HG02970 (cell line): ENCODE results near the gene TRIM67.
"Not testable (repeated sequence)": the region's sequence is repeated elsewhere in the genome, so short reads cannot be mapped to it uniquely, and the experiment has no call there.

Source experiments
- ATAC-seq: cut with Tn5 transposase; IDR thresholded peaks from one replicate; pipeline ENCODE4 v1.9.1; 2021; ENCODE audit warnings: mild to moderate bottlenecking, moderate library complexity, moderate number of reproducible peaks; ENCODE audit not compliant: unreplicated experiment, low FRiP score

The TRIM67 gene

GRCh38 chr1:231201979-231202633 lies 40.2 kb downstream of the TRIM67 start:
- ATAC-seq: no peak

DNA sequence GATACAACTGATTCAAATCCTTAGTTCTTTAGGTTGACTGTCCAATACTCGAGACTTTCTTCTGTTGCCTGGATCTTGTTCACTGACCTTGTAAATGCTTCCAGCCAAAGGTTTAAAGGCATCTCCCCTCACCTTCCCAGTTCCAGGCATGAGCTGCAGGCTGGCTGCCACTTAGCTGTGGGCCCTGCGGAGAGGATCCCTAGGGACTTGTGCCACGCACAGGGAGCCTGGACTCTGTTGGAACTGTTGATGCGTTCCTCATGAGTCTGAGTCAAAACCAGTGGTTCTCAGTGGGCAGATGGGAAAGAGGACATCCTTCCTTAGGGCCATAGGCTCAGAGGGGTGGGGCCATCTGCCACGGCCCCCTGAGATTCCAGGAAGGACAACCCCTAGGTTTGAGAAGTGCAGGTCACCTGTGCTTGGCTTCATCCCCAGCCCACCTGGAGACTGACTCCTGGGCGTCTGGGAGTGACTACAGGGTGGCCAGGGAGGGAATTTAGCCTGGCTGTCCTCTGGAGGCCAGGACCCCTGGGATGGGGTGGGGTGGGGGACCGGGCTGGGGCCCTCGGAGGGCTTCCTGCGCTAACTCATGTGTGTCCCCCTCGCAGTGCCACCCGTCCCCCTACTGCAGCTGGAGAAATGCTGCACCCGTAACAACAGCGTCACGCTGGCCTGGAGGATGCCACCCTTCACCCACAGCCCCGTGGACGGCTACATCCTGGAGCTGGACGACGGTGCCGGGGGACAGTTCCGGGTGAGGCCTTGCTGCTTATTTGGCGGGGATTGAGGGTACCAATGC lies 41.6 kb downstream of the TRIM67 start:
- ATAC-seq: no peak

DNA sequence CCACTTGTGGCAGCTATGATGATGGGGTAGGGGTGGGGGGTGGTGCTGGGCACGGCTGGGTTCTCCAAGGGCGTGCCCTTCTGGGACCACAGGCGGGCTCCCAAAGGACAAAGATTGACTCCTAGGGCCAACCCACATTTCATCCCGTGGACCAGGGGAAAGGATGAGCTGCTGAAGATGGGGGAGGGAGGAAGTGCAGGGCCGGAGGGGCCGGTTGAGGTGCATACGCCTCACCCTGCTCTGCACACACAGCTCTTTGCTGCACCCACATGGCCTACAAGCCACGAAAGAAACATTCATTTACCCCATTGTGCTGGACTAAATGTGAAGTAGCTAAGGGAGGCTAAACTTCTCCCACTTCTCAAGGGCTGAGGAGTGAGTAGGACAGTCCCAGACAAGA lies 45.0 kb downstream of the TRIM67 start:
- ATAC-seq: no peak

DNA sequence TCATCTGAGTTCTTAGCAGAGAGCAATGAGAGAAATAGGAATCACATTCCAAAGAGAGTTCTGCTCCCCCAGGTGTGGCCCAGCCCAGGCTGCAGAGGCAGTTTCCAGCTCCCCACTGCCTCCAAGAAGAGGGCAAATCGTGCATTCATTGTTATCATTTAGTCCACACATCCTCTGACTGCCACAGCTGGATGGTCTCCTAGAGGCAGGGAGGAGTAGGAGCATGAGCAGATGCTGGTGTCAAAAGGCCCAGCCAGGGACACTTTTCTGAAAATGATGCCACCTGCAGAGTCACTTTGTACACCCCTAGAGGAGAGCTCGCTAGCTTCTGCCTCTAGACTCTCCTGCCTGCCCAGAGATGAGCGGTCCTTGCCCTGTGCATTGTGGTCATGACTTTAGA lies 45.6 kb downstream of the TRIM67 start:
- ATAC-seq: no peak

GRCh38 chr1:231208980-231209379 lies 47.1 kb downstream of the TRIM67 start:
- no peak for ATAC-seq

- no peak for ATAC-seq
Measured at GRCh38 chr1:231209531-231209930, 47.7 kb downstream of the TRIM67 start.

DNA sequence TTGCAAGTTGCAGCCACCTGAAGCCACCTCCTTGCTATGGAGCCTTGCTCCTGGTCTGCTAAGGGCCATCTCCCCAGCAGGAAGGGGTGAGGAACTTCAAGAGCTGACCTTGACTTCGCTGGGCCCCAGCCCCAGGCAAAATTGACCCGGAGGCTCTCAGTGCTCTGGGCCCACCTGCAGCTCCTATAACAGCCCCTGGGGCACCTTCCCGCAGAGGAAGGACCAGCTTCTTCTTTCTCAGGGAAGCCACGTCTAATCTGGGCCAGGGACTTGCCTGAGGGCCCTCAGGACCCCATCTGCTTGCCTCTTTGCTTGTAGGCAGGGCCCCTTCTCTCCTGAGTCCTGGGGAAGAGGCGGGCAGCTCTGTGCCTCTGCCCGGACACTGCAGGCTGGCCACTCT lies 48.3 kb downstream of the TRIM67 start:
- ATAC-seq: no peak

- ATAC-seq: peak; percentile 93
Measured at GRCh38 chr1:231211005-231211857, 49.4 kb downstream of the TRIM67 start.

GRCh38 chr1:231212301-231212700 lies 50.4 kb downstream of the TRIM67 start:
- not testable (repeated sequence) for ATAC-seq

GRCh38 chr1:231213831-231214573 lies 52.1 kb downstream of the TRIM67 start:
- no peak for ATAC-seq

DNA sequence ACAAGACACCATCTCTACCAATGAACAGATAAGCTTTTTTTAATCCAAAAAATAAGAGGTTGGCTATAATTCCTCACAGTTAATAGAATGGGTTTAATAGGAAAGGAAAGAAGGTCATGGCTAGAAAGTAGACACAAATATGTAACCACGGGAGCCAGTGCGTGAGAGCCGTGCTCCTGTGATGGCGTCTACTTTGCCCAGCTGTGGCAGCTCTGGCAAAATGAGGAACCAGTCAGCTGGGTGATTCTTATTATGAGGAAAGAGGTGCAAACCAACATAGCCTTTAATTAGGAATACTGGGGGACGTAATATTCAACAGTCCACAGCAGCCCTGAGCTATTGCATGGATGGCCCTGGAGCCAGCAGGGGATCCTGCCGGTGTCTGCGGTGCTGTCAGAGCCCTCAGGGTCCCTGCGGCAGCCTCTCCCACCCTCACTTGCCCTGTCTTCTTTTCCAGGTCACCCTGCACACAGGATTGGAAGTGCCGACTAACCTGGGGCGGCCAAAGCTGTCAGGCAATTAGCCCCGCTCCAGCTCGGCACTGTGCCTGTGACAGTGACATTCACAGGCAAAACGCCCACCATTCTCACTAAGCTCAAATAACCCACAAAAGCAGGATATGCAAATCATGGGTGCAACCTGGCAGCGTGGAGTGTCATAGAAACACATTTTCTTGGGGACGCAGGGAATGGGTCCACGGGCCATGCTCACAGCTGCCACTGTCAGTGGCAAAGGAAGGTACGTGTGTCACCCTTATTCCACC lies 53.2 kb downstream of the TRIM67 start:
- ATAC-seq: no peak

- no peak for ATAC-seq
Measured at GRCh38 chr1:231215681-231216385, 54.0 kb downstream of the TRIM67 start.

- ATAC-seq: no peak
Measured at GRCh38 chr1:231216498-231216897, 54.6 kb downstream of the TRIM67 start.

DNA sequence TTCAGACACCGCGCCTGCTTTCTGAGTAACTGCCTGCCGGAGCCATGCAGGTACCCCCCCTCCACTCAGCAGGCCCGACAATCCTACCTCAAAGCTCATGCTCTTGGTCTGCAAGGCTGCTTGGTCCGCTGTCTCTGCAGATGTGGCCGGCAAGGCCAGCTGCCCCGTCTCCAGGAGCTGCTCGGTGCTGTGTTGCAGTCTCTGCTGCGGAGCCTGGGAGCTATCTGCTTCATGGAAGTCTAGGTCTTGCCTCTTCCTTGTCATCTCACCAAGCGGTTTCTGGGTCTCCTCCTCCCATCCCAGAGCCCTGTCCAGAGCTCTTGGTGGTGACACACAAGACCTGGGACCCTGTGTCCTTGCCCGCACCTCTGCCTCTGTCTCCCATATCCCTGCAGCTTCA lies 55.2 kb downstream of the TRIM67 start:
- ATAC-seq: no peak

DNA sequence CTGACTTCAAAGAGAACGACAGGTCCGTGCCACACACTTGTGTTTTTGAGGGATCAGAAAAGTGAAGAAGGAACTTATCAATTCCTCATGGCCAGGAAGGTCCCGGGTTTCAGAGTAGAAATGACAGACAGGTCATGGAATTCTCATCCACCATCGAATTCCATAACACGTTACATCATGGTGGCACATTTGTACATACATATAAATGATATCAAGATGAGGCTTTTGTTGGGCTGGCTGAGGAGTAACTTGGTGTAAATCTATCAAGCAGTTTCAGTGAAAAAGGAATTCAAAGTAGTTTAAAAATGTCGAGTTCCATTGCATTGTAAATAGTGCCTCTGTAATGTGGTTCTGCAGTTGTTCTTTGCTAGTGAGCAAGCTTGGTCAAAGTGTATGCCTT lies 56.2 kb downstream of the TRIM67 start:
- ATAC-seq: no peak

- ATAC-seq: no peak
Measured at GRCh38 chr1:231219422-231220401, 57.9 kb downstream of the TRIM67 start.

DNA sequence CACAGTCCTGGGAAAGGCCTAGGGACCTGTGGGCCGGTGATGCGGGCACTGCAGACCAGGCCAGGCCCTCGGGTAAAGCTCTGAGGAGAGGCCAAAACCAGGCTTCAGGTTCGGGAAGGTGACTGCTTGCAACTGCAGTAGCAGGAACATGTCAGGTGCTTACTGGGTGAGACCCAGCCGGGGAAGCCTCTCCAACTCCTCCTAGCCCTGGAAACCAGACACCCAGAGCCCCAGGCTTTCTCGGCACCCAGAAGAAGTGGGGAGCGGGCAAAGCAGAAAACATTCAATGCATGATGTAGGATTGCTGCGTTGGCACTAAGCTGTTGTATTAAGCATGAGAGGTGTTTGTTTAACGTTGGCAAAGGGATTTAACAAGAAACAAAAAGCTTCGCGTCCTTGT lies 58.9 kb downstream of the TRIM67 start:
- ATAC-seq: no peak

GRCh38 chr1:231226156-231226555 lies 64.3 kb downstream of the TRIM67 start:
- no peak for ATAC-seq
